T-helper 2 cell (primary cell): ENCODE results near the gene TRABD2B.
"Not testable (repeated sequence)": the region's sequence is repeated elsewhere in the genome, so short reads cannot be mapped to it uniquely, and the experiment has no call there.

Experiments
- DNase-seq, 5 experiments: peaks; one replicate each; pipeline versions ENCODE4 v3.0.0 to v3.0.0-alpha.2; 2012 to 2022

The TRABD2B gene

DNA sequence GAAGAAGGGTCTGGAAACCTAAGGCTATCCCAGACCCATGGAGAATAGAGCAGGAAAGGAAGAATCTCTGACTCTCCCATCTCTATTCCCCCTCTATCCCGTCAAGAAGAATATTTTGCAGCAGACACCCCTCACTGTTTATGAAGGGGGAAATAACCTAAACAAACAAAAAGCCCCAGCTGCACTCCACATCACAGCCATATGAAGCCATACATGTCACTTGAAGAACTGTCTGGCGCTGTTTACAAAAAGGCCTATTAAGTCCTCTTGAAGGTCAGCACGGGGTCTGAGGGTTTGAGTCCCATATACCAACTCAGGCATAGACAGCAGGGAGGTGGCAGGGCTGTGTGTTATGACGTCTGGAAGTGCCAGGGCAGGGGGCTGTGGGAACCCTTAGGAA is 31.4 kb downstream of the TRABD2B start:
- DNase-seq: no peak

DNA sequence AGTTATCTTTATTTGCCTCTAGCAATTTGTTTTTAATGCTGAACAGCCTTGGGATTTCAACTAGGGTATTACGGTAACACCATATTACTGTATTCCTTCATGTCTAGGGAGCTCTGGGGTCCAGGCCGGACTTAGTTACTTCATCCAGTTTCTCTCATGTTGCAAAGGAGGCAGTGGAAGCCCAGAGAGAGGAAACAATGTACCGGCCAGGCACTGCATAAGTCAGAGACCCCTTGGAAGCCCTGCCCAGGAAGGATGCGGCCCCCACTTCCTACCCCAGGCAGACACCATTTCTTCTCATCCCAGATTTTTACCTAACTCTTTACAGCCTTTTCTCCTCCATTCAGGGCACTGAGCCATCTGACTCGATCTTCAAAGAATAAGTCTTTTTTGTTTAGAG is 32.5 kb downstream of the TRABD2B start:
- no peak for DNase-seq

DNA sequence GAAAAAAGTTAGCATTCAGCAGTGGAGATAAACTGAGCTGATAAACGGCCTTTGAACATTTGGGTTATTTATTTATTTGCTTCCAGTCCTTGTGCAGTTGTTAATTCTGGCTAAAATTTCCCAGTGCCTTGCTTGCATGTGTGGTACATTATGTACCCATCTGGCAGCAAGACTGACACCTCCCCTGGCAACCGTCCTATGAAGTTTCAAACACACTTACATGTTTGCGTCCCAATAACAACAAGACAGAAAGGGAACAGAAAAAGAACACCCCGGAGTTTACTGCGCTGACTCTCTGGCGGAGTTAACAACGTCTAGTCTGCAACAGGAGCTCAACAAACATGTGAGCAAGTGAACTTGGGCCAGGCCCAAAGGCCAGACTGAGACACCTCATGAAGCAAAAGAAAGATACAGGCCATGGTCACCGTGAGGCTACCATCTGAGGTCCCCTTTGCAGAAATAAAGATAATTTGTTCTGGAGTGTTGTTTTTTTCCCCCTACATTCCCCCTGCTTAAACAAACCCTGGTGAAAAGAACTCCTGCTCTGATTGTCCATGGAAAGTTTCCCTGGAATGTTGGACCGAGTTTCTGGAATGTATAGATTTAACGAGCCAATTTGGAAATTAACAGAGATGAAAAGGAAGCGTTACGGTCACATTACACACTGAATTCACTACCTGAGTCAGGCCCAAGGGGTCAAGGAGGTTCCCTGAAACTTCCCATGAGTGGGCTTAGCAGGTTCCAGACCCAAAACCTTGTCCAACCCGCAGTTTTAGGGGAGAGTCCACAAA is 33.4 kb downstream of the TRABD2B start:
- DNase-seq: no peak

DNA sequence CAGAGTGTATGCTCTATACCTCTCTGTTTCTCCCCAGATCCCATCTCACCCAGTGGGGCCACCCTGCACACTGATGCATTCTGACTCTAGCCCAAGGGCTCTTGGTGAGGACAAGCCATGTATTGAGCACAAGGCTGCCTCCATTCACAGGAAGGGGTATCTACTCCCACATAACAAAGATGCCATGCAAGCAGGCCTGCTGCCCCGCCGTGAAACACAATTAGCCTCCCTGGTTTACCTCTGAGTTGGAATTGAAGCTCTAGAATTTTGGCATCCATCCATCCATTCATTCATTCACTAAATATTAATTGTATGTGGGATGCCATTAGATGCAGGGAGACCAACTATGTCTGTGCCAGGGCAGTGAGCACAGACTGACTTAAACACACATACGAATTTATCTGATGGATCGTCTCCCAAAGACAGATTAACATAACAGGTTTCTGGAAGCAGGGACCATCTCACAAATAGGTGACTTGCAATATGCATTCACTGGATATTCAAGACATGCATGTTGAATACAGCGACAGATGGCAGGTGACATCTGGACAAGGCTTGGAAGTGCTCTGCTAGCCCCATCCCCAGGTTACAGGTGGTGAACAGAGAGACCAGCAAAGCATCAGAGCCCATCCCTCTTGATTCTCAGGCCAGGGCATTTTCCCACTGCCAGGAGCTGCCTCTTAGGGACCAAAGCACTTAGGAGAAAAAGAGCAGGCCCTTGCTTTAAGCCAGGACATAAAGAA is 34.3 kb downstream of the TRABD2B start:
- DNase-seq: no peak

DNA sequence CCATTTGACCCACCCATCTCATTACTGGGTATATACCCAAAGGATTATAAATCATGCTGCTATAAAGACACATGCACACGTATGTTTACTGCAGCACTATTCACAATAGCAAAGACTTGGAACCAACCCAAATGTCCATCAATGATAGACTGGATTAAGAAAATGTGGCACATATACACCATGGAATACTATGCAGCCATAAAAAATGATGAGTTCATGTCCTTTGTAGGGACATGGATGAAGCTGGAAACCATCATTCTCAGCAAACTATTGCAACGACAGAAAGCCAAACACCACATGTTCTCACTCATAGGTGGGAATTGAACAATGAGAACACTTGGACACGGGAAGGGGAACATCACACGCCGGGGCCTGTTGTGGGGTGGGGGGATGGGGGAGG is 35.4 kb downstream of the TRABD2B start:
- DNase-seq: not testable (repeated sequence)

DNA sequence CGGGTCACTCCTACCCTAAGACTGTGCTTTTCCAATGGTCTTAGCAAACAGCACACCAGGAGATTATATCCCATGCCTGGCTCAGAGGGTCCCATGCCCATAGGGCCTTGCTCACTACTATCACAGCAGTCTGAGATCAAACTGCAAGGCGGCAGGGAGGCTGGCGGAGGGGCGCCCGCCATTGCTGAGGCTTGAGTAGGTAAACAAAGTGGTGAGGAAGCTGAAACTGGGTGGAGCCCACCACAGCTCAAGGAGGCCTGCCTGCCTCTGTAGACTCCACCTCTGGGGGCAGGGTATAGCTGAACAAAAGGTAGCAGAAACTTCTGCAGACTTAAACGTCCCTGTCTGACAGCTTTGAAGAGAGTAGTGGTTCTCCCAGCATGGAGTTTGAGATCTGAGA is 40.7 kb downstream of the TRABD2B start:
- not testable (repeated sequence) for DNase-seq

DNA sequence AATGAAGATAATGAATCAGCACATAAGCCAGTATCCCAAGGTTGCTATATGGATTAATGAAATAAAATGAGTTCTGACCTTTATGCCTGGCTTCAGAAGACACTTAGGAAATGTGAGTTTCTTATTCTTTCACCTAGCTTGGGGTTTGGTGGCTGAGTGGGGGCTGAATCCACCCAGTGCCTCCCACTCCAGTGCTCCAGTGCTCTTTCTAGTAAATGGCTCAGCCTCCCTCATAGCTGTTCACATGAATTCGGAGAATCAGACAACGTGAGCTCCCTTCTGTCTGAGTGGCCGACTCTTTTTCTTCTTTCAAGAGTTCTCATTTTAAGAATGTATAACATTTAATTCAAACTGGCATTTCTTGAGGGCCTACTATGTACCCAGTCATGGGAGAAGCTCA is 43.5 kb downstream of the TRABD2B start:
- no peak for DNase-seq

DNA sequence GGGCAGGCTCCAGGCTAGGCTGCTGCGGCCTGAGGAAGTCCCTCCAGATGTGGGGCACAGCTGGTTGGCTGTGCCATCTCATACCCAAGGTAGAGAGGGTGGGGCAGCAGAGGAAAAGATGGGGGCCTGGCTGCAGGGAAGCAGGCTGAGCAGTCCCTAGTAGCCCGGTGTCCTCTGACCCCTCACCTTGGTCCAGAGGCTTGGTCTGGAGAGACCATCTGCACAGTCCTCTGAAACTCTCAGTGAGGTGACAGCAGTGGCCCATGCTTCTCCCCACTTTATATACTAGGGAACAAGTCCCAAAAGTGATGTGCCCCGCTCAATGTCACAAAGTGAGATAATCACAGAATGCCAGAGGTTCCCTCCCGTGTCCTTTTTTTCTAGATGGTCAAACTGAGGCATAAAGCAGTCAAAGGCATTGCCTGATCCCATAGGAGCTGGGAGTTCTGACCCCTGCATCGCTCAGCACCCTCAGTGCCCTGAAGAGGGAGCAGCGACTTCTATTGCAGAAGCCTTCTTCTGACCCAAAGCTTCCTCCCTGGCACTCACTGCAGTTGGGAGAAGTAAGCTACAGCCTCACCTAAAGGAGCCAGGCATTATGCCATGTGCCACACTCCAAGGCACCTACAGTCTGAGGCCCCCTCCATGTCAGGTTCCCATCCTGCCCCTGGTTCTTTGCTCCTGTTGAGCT is 45.5 kb downstream of the TRABD2B start:
- no peak for DNase-seq

DNA sequence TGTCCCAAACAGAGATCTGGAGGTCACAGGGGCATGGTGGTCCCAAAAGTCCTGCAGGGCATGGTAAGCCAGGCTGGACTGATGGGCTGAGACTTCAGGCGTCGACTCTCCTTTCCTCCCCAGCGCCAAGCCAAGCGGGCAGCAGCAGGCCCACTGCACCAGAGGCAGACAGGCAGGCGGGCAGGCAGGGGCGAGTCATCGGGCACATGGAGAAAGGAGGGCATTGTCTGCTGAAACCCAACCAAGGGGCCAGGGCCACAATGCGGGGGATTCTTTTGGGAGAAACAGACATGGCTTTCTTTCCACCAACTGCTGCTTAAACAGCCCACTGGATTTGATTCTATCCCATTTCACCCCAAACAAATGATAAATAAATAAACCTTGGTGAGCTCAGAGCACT is 46.2 kb downstream of the TRABD2B start:
- no peak for DNase-seq

DNA sequence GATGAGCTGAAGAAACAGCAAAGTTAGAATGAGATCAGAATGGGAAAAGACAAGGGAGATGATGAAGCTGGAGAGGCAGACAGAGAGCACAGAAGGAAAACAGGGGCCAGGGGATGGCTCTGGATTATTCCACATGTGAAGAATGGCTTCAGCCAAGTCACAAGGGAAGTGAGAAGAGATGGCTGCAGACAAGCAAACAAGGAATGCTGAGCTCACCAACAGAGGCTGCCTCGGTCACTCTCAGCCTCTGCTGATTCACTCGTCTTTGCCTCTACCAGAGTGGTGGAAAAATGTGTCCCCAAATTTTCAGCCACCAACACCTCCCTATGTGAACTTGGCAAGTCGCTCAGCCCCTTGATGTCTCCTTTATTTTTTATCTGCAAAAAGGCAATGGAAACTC is 46.7 kb downstream of the TRABD2B start:
- DNase-seq: no peak

DNA sequence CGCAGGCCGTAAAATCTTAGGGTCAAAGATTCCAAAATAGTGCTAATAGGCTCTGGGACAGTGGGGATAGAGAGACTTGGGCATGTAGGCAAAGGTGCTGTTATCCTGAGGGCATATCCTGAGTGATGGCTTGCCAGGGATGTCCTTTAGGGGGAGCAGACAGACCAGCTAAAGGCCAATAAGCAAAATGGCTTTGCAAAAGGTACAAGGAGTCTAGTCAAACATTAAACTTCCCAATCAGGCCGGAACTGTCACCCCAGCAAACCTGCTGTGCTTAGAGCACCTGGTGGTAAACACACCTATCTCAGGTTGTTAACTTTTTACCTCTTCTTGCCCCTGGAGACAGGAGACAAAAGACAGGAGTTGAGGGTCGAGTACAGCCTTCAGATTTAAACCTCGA is 49.1 kb downstream of the TRABD2B start:
- no peak for DNase-seq

DNA sequence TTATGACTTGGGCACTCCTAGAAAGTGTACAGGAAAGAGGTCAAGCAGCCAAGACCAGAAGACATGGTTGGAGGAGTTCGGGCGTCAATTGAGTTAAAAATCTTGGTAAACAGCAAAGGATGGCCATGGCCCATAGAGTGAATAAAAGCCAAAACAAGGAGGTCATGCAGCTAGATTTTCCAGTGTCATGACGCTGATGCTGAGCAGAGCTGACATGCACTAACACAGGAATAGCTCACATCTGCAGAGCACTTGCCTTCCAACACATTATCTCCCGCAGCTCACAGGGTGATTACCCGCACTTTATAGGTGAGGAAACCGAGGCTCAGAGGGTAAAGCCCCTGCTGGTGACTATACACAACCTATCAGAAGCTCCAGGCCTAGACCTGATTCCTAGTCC is 49.7 kb downstream of the TRABD2B start:
- no peak for DNase-seq

DNA sequence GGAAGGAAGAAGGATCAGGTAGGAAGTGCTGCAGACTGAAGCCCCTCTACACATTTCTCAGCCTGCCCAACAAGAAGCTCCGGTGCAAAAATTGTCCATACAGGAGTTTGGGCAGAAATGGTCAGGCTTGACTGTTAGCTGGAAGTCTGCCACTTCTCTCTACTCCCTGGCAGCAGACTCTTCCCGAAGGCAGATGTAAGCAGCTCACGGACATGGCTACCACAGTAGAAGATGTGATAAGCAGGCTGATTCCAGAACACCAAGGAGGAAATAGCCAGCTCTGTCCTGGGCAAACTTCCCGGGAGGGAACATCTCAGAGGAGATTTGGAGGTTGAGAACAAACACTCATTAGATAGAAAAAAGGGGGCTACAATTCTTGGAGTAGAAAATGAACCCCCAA is 52.6 kb downstream of the TRABD2B start:
- no peak for DNase-seq

DNA sequence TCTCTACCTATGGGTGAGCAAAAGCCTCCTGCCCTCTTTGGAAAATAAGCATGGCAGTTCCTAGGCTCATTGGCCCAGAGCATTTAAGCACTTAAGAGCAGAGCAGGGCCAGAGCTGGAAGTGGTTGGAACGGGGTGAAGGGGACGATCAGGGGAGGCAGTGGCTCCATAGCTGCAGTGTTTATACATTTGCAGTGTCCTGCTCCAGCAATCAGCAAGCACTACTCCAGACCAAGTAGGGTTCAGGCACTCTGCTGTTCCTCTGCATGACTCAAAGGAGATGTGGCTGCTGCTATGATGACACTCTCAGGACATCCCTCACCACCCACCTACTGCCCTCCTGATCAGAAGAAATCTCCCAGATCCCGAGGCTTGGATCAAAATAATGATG is 55.0 kb downstream of the TRABD2B start:
- no peak for DNase-seq

DNA sequence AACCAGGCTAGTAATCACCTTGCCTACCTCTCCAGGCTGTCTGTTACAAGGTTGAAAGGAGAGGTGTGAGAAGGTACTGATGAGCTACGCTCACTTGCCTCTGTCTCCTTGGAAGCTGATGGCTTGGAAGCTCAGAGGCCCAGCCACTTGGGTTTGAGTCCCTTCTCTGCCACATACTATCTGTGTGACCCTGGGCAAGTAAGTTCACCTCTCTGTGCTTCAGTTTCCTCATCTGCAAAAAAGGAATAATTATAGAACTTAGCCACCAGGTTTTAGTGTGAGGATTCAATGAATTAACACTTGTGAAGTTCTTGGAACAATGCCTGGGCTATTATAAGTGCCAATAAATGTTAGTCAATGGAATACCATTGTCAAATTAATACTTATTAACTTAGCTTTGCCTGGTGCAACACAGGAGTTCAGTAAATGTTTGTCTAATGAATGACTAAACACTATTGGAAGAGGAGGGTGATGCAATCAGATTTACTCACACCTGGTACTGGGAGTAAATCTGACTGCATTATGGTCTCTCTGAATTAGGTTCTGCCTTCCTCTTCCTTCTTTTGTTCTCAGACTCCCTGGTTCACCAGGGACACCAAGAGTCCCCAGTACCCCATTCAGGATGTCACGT is 55.5 kb downstream of the TRABD2B start:
- DNase-seq: no peak

DNA sequence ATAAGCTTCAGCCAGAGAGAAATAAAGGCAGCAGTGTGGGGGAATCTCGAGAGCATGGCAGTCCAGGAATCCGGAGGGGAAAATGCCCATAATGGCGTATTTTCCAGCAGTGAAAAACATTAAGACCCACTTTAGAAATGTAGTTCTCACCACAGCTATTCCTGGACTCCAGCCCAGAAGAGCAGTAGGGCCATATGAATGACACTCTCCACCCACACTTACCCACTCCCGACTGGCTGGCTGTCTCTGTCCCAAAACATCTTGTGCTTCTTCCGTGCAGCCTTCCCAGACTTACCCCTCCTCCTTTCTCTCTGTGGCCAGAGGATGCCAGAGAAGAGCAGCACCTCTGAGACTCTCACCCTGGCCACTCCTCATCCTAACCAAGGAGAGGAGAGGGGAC is 56.4 kb downstream of the TRABD2B start:
- no peak for DNase-seq

DNA sequence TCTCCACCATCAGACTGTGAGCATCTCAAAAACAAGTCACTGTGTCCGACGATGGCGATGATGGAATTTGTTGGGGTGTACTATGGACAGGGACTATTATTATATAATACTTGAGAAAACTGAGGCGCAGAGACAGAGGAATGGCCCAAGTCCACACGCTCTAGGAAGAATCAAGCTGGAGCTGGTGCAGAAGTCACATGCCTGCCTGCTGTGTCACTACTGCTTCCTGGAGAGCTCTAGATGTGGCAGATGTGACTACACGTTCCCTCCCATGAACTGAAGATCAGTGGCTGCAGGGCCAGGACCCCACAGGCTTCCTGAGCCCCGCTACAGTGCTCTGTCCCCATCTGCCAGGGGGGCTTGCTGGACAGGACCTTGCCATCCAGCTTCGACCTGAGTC is 56.9 kb downstream of the TRABD2B start:
- no peak for DNase-seq

DNA sequence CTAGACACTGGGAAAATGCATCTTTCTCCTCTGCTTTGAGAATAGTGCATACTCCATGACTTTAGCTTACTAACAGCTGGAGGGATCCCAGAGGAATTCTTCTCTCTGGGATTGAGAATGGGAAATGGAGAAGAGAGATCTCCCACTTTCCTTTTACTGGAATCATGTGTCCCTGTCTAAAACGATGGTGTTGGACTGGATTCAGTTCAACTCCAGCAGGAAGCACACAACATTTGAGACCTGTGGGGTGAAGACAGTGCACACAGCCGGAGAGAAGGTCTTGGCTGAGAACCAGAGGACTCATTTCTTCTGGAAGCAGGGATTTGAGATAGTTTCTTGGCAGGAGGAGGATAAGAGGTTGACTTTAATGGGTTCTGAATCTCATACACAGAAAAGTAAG is 58.7 kb downstream of the TRABD2B start:
- DNase-seq: no peak

DNA sequence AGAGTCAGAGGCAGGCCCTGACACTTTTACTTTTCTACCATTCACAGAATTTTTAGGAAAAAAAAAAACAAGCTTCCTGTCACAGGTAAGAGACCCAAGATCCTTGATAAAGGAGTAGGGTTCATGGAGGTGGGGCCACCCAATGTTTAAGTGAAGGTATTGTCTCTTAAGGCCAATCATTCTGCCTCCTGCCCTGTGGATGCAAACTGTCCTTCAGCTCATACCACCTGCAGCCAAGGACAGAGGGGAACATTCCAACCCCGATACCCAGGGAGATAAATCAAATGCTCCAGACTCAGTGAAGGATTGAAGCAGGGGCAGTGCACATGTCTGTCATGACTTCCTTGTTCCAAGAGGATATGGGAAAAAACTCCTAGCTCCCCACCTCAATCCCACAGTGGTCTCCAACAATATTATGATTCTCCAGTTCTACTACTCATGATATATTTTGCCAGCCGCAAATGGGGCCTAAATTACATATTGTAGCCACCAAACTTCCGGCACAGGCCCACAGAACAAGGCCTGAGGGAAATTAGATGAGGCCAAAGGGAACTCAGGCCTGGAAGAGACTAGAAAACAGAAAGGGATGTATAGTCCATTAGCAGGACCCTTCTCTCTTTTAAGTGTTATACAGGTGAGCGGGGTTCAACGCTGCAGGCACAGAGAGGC is 59.5 kb downstream of the TRABD2B start:
- DNase-seq: no peak

DNA sequence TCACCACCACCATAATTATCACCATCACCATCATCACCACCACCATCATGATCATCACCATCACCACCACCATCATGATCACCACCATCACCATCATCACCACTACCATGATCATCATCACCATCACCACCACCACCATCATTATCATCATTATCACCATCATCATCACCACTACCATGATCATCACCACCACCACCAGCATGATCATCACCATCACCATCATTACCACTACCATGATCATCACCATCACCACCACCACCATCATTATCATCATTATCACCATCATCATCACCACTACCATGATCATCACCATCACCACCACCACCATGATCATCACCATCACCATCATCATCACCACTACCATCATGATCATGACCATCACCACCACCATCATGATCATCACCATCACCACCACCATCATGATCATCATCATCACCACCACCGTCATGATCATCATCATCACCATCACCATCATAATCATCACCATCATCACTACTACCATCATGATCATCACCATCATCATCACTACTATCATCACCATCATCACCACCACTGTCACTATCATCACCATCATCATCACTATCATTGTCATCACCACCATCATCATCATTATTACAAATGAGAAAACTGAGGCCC is 60.2 kb downstream of the TRABD2B start:
- no peak for DNase-seq

DNA sequence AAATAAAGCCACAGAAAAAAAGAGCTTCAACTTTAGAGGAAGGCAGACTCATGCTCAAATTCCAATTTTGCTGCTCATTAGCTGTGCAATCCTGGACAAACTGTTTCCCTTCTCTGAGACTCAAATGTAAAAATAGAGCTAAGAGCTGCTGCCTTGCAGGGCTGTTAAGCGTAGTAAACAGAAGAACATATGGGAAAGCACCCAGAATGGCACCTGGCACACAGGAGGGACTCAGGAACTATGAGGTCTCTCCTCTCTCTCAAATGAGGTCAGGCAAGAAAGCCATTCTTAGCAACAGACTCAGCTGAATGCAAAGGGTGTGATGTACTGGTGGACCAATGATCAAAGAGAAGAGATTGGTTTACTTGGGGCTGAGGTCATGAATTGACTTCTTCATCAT is 61.3 kb downstream of the TRABD2B start:
- no peak for DNase-seq

DNA sequence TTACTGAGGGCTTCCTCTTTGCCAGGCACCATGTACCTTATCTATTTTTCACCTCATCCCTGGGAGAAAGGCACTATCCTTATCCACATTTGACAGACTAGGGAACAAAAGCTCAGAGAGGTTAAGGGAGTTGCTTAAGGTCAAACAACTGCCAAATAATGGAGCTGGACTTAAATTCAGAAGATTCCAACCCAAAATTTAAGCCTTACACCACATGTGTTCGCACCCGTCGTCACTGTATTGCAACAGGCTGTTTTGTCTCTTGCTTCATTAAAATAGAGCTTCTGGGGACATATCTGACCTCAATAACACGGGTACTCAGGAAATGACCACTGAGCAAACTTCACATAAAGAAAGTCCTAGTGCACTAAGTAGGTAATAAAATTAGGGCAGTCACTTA is 62.0 kb downstream of the TRABD2B start:
- no peak for DNase-seq
